ENCODE measurements around the gene ABCG2.

ABCG2 gene

GRCh38 chr4:88158489-88159228, at the start of gene ABCG2:
Gene ABCG2, minus strand, starts transcription at chr4:88158639. Its CDS starts 18,644 bp downstream, at chr4:88139995.
- in situ Hi-C loops (cut with MboI; ENCODE audit: low sequenced_read_pairs): no loop called here

- in situ Hi-C loops (cut with MboI; ENCODE audit: low sequenced_read_pairs): loop anchor here (25.0 kb wide), 1 partner anchor 346 kb away; no protein-coding TSS in a partner anchor
These were observed 49.7 kb upstream of the ABCG2 start for GRCh38 chr4:88208156-88208555.

- in situ Hi-C loops (cut with MboI; ENCODE audit: low sequenced_read_pairs): loop anchor here (25.0 kb wide), 1 partner anchor 345 kb away; no protein-coding TSS in a partner anchor
These were observed 48.7 kb upstream of the ABCG2 start for GRCh38 chr4:88207171-88207570.

GRCh38 chr4:88204882-88205281, 46.4 kb upstream of the ABCG2 start:
- in situ Hi-C loops (cut with MboI; ENCODE audit: low sequenced_read_pairs): loop anchor here (25.0 kb wide), 1 partner anchor 343 kb away; no protein-coding TSS in a partner anchor

GRCh38 chr4:88202443-88202842, 44.0 kb upstream of the ABCG2 start:
- in situ Hi-C loops (cut with MboI; ENCODE audit: low sequenced_read_pairs): loop anchor here (25.0 kb wide), 1 partner anchor 340 kb away; no protein-coding TSS in a partner anchor

GRCh38 chr4:88200186-88200585, 41.7 kb upstream of the ABCG2 start:
- in situ Hi-C loops (cut with MboI; ENCODE audit: low sequenced_read_pairs): loop anchor here (25.0 kb wide), 1 partner anchor 338 kb away; no protein-coding TSS in a partner anchor

- in situ Hi-C loops (cut with MboI; ENCODE audit: low sequenced_read_pairs): no loop called here
These were observed 38.2 kb upstream of the ABCG2 start for GRCh38 chr4:88196523-88197185.

GRCh38 chr4:88196013-88196365, 37.5 kb upstream of the ABCG2 start:
- in situ Hi-C loops (cut with MboI; ENCODE audit: low sequenced_read_pairs): no loop called here

- in situ Hi-C loops (cut with MboI; ENCODE audit: low sequenced_read_pairs): no loop called here
These were observed 37.0 kb upstream of the ABCG2 start for GRCh38 chr4:88195328-88196012.

GRCh38 chr4:88191404-88191803, 33.0 kb upstream of the ABCG2 start:
- in situ Hi-C loops (cut with MboI; ENCODE audit: low sequenced_read_pairs): no loop called here

- in situ Hi-C loops (cut with MboI; ENCODE audit: low sequenced_read_pairs): no loop called here
These were observed 31.6 kb upstream of the ABCG2 start for GRCh38 chr4:88189881-88190585.

GRCh38 chr4:88189418-88189738, 30.9 kb upstream of the ABCG2 start:
- in situ Hi-C loops (cut with MboI; ENCODE audit: low sequenced_read_pairs): no loop called here

- in situ Hi-C loops (cut with MboI; ENCODE audit: low sequenced_read_pairs): no loop called here
These were observed 30.4 kb upstream of the ABCG2 start for GRCh38 chr4:88188738-88189417.

GRCh38 chr4:88187766-88188165, 29.3 kb upstream of the ABCG2 start:
- in situ Hi-C loops (cut with MboI; ENCODE audit: low sequenced_read_pairs): no loop called here

GRCh38 chr4:88185906-88186305, 27.5 kb upstream of the ABCG2 start:
- in situ Hi-C loops (cut with MboI; ENCODE audit: low sequenced_read_pairs): no loop called here

- in situ Hi-C loops (cut with MboI; ENCODE audit: low sequenced_read_pairs): no loop called here
These were observed 20.8 kb upstream of the ABCG2 start for GRCh38 chr4:88179261-88179660.

- in situ Hi-C loops (cut with MboI; ENCODE audit: low sequenced_read_pairs): no loop called here
These were observed 20.3 kb upstream of the ABCG2 start for GRCh38 chr4:88178626-88179231.

- in situ Hi-C loops (cut with MboI; ENCODE audit: low sequenced_read_pairs): no loop called here
These were observed 19.7 kb upstream of the ABCG2 start for GRCh38 chr4:88177983-88178625.

- in situ Hi-C loops (cut with MboI; ENCODE audit: low sequenced_read_pairs): no loop called here
These were observed 14.5 kb upstream of the ABCG2 start for GRCh38 chr4:88172987-88173386.

- in situ Hi-C loops (cut with MboI; ENCODE audit: low sequenced_read_pairs): no loop called here
These were observed 12.8 kb upstream of the ABCG2 start for GRCh38 chr4:88171206-88171605.
